Measurements from ENCODE around the gene LUZP4.
A peak's percentile ranks its signal among the peaks of the same experiment; 100 is the strongest.

LUZP4 gene

DNA sequence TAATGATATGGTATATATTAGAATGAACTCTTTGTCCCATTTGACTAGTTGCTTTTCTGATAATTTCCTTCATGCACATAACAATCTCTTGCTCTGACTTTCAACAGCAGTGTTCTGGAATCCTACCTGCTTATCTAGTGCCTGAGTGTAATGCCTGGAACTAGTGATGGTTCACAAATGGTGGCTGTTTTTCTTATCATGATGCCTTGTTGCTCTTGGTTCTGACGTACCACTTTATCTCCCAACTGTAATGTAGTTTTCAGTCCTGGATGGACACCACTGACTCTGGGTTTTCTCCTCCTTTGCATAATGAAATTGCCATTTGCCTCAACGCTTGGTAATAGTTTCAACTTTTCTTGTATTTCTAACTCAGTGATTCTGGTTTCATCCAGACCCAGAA lies 25.5 kb upstream of the LUZP4 start:
- TF ChIP-seq CTCF (conservative IDR thresholded peaks at IDR 0.05), result no peak
- no peak for TF ChIP-seq ZFX (IDR thresholded peaks at IDR 0.05)
- no peak overlapping the region for H3K27ac ChIP-seq

GRCh38 chrX:115266300-115266699 lies 23.2 kb upstream of the LUZP4 start:
- no peak overlapping the region for H3K27ac ChIP-seq
- no peak for TF ChIP-seq ZFX (IDR thresholded peaks at IDR 0.05)
- TF ChIP-seq CTCF (conservative IDR thresholded peaks at IDR 0.05), result no peak

DNA sequence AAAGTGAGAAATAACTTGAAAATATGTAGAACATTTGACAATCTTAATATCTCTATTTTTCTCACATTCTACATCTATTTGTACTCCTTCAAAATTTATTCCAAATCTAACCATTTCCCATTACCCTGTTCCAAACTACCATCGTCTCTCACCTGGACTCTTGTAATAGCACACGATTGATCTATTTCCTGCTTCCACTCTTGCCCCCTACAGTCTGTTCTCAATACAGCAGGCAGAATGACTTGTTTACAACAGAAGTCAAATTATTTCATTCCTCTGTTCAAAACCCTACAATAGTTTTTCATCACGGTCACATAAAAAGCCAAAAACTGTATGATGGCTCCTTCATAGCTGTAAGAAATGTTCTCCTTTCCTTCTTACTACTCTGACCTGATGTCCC lies 21.1 kb upstream of the LUZP4 start:
- TF ChIP-seq ZFX (IDR thresholded peaks at IDR 0.05) (no peak), CTCF (conservative IDR thresholded peaks at IDR 0.05) (peak; percentile 46)
- H3K27ac ChIP-seq, result no peak overlapping the region

- no peak for TF ChIP-seq ZFX (IDR thresholded peaks at IDR 0.05)
- TF ChIP-seq CTCF (conservative IDR thresholded peaks at IDR 0.05), result no peak
- H3K27ac ChIP-seq, result no peak overlapping the region
Measured at GRCh38 chrX:115269051-115269683, 20.3 kb upstream of the LUZP4 start.

DNA sequence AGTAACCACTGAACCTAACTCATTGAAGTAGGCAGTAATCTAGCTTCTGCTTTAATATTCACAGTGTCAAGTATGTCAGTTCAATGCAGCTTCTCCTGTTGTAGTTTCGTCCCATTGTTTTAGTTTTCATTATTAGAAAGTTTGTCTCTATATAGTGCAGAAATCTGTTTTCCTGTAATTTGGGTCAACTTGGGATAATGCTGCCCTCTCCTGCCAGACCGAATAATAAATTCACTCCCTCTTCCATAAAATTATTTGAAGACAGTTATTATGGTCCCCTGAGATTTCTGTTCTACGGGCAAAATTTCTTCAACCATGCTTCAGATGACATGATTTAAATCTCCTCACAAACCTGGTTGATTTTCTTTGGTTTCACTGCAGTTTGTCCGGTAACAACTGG lies 4.6 kb upstream of the LUZP4 start:
- TF ChIP-seq ZFX (IDR thresholded peaks at IDR 0.05), result no peak
- peak; percentile 32 for TF ChIP-seq CTCF (conservative IDR thresholded peaks at IDR 0.05)
- H3K27ac ChIP-seq, result no peak overlapping the region

- no peak overlapping the region for H3K27ac ChIP-seq
- TF ChIP-seq CTCF (conservative IDR thresholded peaks at IDR 0.05), result no peak
- no peak for TF ChIP-seq ZFX (IDR thresholded peaks at IDR 0.05)
Measured at GRCh38 chrX:115297189-115297588, 7.7 kb downstream of the LUZP4 start.

DNA sequence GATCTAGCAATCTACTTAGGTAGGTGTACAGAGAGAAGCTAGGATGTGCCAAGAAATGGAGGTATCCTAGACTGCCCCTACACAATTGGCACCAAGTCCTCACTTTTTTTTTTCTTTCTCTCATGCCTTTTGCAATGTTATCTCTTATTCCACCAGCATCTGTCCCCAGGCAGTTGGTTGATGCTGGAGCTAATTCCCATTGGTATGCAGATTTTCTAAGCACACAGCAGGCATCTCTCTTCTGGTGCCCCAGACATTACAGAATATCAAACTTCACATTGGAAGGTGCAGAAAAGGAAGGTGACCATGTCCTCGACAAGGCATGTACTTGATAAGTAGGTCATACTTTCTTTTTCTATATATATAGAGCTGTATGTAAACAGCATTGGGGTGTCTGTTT lies 21.6 kb downstream of the LUZP4 start:
- no peak overlapping the region for H3K27ac ChIP-seq
- TF ChIP-seq ZFX (IDR thresholded peaks at IDR 0.05) (no peak), CTCF (conservative IDR thresholded peaks at IDR 0.05) (no peak)
